ENCODE results near the gene OR5H14.
"Not testable (repeated sequence)": the region's sequence is repeated elsewhere in the genome, so short reads cannot be mapped to it uniquely, and the experiment has no call there.

Gene OR5H14

DNA sequence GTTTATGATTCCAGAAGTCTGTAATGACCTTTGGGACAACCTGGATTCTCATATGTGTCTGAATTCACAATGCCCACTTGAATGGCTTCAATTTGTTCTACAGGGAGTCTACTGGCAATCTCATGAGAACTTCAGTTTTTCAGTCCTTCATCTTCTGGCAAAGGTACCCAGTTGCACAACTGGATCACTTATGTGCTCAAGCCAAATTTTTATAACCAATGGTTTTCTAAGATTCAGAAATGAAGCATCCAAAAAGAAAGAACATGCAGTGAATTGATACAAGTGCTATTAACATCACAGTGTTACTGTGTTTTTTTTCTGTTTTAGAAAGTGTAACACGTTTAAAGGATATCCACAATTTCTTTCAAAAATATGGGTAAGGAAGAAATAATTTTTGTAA is at the start of gene OR5H14:
OR5H14 (plus strand) TSS at position 301 of the 400 bp plus-strand sequence. CDS start 1,907 bp downstream, outside the sequence.
- no peak for DNase-seq (ENCODE audit: low spot score)

DNA sequence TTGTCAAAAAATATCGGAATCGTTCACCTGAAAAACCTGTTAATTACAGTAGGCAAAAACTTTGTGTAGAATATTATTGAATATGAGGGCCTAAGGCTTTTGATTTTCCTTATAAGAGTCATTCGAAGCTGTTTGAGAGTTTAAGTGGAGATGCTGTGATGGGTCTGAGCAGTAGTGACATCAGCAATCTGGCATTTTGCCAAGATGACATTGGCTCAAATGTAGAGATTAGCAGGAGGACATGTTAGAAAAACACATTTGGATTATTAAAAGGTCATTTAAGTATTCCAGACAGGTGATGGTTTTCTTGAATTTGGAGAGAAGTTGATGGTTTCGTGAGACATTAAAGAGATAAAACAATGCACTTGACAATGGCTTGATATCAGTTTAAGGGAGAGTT is 47.4 kb upstream of the OR5H14 start:
- DNase-seq (ENCODE audit: low spot score), result no peak

DNA sequence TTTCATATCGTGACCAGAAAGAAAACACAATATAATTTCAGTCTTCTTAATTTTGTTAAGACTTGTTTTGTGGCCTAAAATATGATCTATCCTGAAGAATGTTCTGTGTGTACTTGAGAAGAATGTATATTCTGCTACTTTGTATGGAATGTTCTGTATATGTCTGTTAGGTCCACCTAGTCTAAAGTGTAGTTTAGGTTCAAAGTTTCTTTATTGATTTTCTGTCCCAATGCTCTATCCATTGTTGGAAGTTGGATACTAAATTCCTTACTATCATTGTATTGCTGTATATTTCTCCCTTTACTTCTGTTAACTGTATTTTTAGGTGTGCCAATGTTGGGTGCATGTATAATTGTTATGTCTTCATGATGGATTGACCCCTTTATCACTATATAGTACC is 39.1 kb upstream of the OR5H14 start:
- no peak for DNase-seq (ENCODE audit: low spot score)

DNA sequence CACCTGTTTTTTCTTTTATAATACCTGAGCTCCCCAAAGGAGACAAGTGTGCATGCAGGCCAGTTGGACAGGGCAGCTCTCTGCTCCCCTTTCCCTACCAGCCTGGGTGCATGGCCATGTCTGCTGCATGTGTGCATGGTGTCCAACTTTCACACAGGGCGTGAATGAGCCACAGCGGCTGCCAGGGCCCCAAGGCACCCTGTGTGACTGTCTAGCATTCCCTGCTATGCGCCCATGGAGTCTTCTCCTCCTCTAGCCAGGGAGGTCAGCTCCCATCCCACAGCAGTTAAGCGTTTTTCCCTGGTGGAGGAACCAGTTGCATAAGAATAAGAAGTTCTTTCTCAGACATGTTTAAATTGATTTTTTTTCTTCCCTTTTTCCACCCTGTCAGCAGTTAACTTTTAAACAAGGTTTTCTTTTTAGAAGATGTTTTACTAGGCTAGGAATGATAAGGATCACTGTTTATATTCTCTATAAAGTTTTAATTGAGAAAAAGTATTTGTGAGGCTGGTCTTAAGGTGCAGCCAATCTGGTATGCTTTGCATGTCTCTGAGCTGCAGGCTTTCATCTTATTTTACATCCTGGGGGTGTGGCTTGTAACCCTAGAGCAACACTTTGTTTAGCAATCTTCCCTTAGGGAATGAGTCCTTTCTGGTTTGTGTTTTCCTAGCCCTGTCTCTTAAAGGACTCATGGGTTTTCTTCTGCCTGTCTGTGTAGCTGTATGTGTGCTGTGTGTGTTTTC is 37.3 kb upstream of the OR5H14 start:
- no peak for DNase-seq (ENCODE audit: low spot score)

DNA sequence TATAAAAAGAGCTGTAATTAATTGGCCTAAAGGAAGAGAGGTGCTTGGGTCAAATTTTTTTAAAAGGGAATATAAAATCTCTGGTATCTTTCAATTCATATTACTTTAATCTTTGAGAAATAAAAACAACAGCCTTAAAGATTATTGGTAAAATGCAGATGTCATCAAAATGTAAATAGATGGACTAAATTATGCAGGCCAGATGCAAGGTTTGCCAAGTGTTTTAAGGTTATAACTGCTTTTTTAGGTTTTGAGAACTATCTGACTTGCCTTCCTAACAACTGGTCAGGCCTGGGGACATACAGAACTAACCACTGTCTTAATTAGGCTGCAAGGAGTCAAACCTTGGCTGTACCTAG is 36.8 kb upstream of the OR5H14 start:
- DNase-seq (ENCODE audit: low spot score), result no peak

DNA sequence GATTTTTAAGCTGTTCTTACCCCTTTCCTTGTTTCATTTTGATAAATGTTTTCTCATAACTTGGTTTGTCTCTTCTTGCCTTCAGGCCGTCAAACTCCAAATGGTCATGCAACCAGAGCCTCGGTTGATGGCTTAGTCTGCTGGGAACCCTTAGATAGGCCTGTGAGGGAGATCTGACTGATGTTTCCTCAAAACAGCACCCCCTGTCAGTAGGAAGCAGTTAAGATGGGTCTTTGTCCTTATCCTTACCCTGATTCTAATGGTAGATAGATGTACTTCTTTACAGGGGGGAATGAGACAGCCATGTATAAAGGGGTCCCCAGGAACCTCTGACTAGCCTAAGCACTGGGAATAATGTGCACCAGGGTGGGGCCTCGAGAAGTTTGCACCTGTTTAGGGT is 33.0 kb upstream of the OR5H14 start:
- no peak for DNase-seq (ENCODE audit: low spot score)

DNA sequence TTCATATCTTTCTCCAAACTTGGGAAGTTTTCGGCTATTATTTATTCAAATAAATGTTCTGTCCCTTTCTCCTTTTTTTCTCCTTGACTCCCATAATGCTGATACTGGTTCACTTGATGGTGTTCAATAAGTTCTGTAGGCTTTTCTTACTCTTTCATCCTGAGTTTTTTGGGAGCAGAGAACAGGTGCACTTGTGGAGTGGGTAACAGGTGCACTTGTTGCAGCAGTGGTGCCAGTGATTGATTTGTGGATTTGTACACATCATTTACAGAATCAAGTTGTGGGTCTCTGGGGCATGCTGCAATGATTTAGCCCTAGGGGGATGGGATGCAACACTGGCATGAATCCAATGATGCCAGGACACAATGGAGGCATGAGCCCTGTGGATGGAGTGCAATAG is 31.6 kb upstream of the OR5H14 start:
- DNase-seq (ENCODE audit: low spot score), result no peak

DNA sequence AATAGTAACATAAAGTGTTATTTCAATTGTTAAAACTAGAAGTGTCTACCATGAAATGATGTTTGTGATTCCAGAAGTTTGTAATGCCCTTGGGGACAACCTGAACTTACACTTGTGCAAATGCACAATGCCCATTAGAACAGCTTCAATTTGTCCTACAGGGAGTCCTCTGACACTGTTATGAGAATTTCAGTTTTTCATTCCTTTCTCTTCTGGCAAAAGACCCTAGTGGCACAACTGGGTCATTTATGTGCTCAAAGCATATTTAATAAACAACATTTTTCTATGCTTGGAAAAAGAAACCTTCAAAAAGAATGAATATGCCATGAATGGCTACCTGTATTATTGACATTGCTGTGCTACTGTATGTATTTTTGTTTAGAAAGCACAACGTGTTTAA is 16.9 kb upstream of the OR5H14 start, which contains the start of gene OR5H1:
OR5H1 (plus strand) TSS at position 301 of the 400 bp plus-strand sequence. CDS start 1,977 bp downstream, outside the sequence.
- DNase-seq (ENCODE audit: low spot score), result no peak

DNA sequence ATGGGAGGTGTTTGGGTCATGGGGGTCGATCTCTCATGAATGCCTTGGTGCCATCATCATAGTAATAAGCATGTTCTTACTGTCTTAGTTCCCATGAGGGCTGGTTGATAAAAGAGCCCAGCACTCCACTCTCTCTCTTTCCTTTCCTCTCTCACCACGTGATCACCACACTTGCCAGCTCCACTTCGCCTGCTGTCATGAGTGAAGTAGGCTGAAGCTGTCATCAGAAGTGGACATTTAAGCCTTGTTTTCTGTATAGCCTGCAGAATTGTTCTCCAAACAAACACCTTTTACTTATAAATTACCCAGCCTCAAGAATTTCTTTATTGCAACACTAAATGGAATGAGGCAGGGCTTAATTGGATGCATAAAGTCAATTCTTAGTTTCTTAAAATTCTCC is 10.6 kb upstream of the OR5H14 start:
- DNase-seq (ENCODE audit: low spot score), result no peak

DNA sequence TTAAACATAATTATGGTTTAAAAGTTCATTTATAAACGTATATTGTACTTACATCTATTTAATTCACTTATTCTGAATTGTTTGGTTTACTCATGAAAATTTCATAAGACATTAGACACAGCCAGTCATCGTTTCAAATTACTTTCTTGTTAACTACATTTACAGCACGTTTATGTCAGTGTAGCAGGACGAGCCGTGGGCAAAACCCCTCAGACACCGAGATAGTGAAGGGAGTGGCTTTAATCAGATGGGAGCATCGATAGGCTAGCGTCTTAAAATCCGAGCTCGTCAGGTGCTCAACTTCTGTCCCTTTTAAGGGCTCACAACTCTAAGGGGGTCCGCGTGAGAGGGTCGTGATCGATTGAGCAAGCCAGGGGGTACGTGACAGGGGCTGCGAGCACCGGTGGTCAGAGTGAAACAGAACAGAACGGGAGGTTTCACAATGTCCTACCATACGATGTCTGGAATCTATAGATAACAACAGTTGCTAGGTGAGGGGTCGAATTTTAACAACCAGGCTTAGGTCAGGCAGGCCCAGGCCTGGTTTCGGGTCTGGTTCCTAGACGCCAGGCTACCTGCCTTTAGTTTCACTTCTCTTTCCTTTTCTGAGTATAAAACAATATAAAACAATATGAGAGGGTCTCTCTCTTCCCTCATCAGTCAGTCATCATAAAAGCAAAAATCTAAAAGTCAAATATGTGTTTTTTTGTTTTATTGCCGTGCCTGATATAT is 9.3 kb upstream of the OR5H14 start:
- not testable (repeated sequence) for DNase-seq (ENCODE audit: low spot score)

DNA sequence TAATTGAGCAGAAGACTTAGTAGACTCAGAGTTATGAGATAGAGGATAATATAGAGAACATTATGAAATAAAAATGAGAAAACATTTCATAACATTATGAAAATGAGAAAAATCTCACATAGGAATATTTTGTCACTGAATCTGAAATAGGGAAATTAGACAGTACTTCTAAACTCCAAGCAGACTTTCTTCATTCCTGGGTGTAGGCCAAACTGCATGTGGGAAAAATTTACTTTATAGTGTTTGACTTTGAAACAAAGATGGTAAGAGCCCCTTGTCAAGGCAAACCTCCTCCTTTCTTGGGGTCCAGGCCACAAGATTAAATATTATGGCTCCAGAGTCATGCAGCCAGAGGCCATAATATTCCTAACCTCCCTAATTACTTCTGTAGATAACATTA is 6.7 kb upstream of the OR5H14 start:
- no peak for DNase-seq (ENCODE audit: low spot score)

DNA sequence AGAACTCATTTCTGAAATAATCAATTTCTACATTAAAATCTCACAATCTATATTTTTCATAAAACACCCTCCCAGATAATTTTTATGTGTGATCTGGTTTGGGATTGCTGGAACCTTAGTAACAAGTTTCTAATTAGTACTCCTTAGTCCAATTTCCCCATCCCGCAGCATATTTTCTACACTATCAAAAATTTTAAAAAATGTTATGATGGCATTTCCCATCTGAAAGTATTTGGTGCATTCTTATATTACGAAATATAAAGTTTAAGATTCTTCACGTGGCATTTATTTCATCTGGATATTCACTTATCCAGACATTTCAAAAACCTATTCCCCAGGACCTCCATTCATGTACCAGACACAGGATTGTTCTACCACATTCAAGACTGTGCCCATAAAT is 1.5 kb downstream of the OR5H14 start:
- DNase-seq (ENCODE audit: low spot score), result no peak

DNA sequence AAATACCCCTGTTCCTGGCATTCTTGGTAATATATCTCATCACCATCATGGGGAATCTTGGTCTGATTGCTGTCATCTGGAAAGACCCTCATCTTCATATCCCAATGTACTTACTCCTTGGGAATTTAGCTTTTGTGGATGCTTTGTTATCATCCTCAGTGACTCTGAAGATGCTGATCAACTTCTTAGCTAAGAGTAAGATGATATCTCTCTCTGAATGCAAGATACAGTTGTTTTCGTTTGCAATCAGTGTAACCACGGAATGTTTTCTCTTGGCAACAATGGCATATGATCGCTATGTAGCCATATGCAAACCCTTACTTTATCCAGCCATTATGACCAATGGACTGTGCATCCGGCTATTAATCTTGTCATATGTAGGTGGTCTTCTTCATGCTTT is 2.2 kb downstream of the OR5H14 start:
- not testable (repeated sequence) for DNase-seq (ENCODE audit: low spot score)

DNA sequence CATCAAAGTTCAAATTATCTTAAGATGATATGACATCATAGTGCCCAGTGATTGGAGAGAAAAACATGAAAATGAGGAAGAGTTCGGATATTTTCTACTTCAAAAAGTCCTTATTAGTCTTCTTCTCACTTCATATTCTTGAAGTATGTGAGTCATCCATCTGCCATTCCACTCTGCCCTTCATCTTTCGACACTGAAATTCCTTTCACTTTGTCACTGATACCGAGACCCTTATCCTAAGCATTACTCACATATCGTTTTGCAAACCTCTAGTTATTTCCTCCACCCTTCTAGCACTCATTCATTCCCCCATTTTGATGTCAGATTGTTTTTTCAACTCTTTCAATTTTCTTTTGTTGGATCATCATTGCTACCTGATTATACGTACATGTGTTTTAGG is 4.0 kb downstream of the OR5H14 start:
- no peak for DNase-seq (ENCODE audit: low spot score)

DNA sequence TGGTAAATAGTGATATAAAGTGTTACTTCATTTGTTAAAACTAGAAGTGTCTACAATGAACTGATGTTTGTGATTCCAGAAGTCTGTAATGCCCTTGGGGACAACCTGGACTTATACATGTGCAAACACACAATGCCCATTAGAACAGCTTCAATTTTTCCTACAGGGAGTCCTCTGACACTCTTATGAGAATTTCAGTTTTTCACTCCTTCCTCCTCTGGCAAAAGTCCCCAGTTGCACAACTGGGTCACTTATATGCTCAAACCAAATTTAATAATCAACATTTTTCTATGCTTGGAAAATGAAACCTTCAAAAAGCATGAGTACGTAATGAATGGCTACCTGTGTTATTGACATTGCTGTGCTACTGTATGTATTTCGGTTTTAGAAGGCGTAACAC is 19.1 kb downstream of the OR5H14 start, which contains the start of gene OR5H15:
OR5H15 (plus strand) TSS at position 301 of the 400 bp plus-strand sequence. CDS start 2,004 bp downstream, outside the sequence.
- DNase-seq (ENCODE audit: low spot score), result no peak

DNA sequence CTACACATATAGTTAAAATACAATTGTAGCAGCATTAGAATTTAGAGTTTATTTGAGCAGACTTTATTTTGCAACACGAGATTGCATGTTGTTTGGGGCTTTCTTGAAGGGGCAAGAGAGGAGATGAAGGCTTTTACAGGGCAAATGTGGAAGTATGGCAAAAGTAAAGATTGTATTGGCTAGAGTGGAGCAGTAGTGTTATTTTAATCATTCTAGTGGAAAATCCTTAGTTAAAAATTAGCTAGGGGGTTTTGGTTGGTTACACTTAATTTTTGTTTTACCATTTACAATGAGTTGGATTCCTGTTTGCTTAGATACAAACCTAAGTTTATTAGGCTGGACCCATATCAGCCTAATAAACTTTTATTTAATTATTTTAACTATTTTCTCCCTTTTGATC is 23.8 kb downstream of the OR5H14 start:
- no peak for DNase-seq (ENCODE audit: low spot score)

DNA sequence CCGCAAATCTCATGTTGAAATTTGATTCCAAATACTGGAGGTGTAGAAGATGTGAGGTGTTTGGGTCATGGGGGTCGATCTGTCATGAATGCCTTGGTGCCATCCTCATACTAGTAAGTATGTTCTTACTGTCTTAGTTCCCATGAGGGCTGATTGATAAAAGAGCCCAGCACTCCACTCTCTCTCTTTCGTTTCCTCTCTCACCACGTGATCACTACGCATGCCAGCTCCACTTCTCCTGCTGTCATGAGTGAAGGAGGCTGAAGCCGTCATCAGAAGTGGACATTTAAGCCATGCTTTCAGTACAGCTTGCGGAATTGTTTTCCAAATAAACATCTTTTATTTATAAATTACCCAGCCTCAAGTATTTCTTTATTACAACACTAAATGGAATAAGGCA is 25.3 kb downstream of the OR5H14 start:
- DNase-seq (ENCODE audit: low spot score), result no peak

DNA sequence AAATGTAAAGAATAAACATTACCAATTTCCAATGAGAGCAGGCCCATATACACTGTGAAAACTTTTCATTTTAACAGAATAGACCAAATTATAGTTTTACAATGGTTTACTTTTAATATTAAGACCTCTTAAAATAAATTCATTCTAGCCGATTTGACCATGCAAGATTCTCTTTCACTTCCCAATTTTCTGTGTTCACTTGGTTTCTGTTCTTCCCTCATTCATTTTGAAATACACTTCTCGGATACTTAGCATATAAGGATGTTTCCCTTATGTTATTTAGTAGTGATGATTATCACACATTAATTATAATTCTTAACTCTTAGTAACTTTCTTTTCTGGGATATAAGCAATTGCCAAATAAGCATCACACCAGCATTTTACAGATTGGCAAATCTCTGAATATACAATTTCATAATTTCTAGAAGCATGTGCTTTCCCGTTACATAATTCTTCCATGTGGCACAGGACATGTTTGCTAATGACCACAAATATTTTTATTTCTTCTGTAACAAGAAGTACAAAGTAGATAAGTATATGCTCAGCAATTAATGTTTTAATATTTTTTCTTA is 33.1 kb downstream of the OR5H14 start:
- DNase-seq (ENCODE audit: low spot score), result no peak

DNA sequence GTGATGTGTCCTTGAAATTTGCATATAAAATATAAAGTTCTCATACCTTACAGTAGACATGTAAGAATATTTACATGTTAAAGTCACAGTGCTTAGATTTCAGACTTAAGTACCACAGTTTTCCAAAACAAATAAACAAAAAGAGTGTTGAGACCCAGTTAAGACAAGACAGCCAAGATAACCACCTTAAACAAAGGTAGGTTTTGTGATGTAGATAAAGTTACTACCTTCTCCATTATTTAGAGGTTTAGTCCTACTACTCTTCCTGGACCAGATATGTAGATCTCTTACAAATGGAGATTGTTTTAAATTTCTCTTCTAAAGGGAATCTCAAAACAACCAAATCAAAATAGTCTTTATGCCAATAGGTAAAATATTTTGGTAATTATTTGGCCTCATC is 34.9 kb downstream of the OR5H14 start:
- DNase-seq (ENCODE audit: low spot score), result no peak

DNA sequence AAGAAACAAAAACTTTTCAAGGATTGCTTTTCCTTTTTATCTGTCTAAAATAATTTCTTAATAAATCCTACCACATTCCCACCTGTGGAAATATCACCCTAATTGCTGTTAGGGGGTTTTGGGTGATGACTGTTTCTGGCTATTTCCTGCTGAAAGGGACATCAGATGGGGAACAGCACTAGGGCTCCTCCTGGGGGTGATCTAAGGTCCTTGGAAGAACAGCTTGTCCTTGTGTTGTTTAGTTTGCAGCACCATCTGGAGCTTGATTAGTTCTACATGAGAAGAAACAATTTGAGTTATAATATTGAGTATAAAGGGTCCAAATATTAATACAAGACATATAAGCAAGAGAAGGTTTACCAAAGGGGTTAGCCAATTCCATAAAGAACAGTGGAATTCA is 37.9 kb downstream of the OR5H14 start:
- DNase-seq (ENCODE audit: low spot score), result no peak

DNA sequence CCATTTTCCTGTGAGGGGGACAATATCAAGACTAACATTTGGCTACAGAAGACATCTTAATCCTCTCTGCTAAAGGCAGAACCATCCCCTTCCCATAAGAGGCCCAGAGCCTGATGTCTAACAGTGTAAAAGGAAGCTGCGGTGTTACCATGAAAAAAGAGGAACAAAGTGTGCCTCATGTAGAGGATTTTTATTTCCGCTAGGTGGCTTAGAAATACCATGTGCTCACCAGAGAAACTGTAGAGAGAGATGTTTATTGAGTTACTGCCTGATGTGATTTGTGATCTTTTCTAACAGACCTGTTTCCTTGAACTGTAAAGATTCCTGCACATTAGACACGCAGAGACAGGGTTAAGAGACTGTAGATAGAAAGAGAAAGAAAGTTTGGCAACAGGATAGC is 41.3 kb downstream of the OR5H14 start:
- no peak for DNase-seq (ENCODE audit: low spot score)

DNA sequence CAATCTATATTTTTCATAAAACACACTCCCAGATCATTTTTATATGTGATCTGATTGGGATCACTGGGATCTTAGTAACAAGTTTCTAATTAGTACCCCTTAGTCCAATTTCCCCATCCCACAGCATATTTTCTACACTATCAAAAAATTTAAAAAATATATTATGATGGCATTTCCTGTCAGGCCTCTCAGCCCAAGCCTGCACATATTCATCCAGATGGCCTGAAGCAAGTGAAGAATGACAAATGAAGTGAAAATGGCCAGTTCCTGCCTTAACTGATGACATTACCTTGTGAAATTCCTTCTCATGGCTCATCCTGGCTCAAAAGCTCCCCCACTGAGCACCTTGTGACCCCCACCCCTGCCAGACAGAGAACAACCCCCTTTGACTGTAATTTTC is 43.6 kb downstream of the OR5H14 start:
- not testable (repeated sequence) for DNase-seq (ENCODE audit: low spot score)

DNA sequence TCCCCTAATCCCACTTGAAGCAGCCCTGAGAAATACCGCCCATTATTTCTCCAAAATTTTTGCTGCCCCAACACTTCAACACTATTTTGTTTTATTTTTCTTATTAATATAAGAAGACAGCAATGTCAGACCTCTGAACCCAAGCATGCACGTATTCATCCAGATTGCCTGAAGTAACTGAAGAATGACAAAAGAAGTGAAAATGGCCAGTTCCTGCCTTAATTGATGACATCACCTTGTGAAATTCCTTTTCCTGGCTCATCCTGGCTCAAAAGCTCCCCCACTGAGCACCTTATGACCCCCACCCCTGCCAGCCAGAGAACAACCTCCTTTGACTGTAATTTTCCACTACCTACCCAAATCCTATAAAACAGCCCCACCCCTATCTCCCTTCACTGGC is 49.0 kb downstream of the OR5H14 start:
- not testable (repeated sequence) for DNase-seq (ENCODE audit: low spot score)

All from left forelimb (tissue), 1 donor.